Left lobe of liver (tissue), 2 donors: ENCODE results near the gene HOGA1. TPM values are rescaled to one million over a fixed set of nuclear protein-coding genes. Genes with fewer than 3 reads are reported as not detected.
A peak's percentile ranks its signal among the peaks of the same experiment; 100 is the strongest.
"Not testable (repeated sequence)": the region's sequence is repeated elsewhere in the genome, so short reads cannot be mapped to it uniquely, and the experiment has no call there.

Source experiments
- ATAC-seq: fragments of 200-7000 bp; cut with Tn5 transposase; one replicate; pipeline ENCODE4 v1.9.1; 2020; ENCODE audit warnings: mild to moderate bottlenecking, moderate library complexity
- DNase-seq: peaks from one replicate; pipeline ENCODE4 v3.0.0-alpha.2; 2020; ENCODE audit warnings: low spot score
- total RNA-seq: library from RNA; stranded (reverse); gene quantifications from one replicate; pipeline ENCODE4 v1.2.1, GENCODE V29; 2021
- donor health status: DM: no; HTN: no; CAD: no; lungs with moderate emphysema.
- donor health status: DM: no; HTN: yes; CAD: no.

HOGA1 gene
- total RNA-seq, 1 donor from 2014 or later = 66.2 TPM

GRCh38 chr10:97553575-97554031, 30.6 kb upstream of the HOGA1 start:
- ATAC-seq = peak; percentile 99
- peak; percentile 70 for DNase-seq

GRCh38 chr10:97554336-97554735, 29.9 kb upstream of the HOGA1 start:
- not testable (repeated sequence) for ATAC-seq, DNase-seq

GRCh38 chr10:97555541-97555940, 28.6 kb upstream of the HOGA1 start:
- not testable (repeated sequence) for DNase-seq, ATAC-seq

- ATAC-seq (peak; percentile 93), DNase-seq (peak; percentile 80)
Observed at GRCh38 chr10:97560731-97561381, 23.3 kb upstream of the HOGA1 start.

- not testable (repeated sequence) for DNase-seq, ATAC-seq
Observed at GRCh38 chr10:97561386-97562077, 22.7 kb upstream of the HOGA1 start.

- not testable (repeated sequence) for DNase-seq, ATAC-seq
Observed at GRCh38 chr10:97562329-97562728, 21.9 kb upstream of the HOGA1 start.

GRCh38 chr10:97563337-97563736, 20.9 kb upstream of the HOGA1 start:
- DNase-seq = no peak
- no peak for ATAC-seq

- DNase-seq (no peak), ATAC-seq (no peak)
Observed at GRCh38 chr10:97564776-97565175, 19.4 kb upstream of the HOGA1 start.

- no peak for ATAC-seq
- no peak for DNase-seq
Observed at GRCh38 chr10:97566336-97566996, 17.7 kb upstream of the HOGA1 start.

GRCh38 chr10:97567891-97568290, 16.3 kb upstream of the HOGA1 start:
- ATAC-seq = no peak
- no peak for DNase-seq

GRCh38 chr10:97570146-97570788, 13.9 kb upstream of the HOGA1 start:
- DNase-seq = no peak
- ATAC-seq = no peak

- DNase-seq (no peak), ATAC-seq (no peak)
Observed at GRCh38 chr10:97570789-97571471, 13.3 kb upstream of the HOGA1 start.

- no peak for ATAC-seq
- DNase-seq = no peak
Observed at GRCh38 chr10:97571622-97572021, 12.6 kb upstream of the HOGA1 start.

GRCh38 chr10:97572214-97572989, 11.8 kb upstream of the HOGA1 start, which contains the start of gene ANKRD2:
Gene ANKRD2 (plus strand): TSS chr10:97572779. CDS start chr10:97572789, 10 bp downstream.
- ATAC-seq = peak; percentile 88
- DNase-seq = peak; percentile 89

GRCh38 chr10:97573021-97573420, 11.2 kb upstream of the HOGA1 start:
- ATAC-seq (no peak), DNase-seq (no peak)

GRCh38 chr10:97573672-97574071, 10.5 kb upstream of the HOGA1 start:
- ATAC-seq = no peak
- no peak for DNase-seq

GRCh38 chr10:97574374-97575126, 9.6 kb upstream of the HOGA1 start:
- ATAC-seq = peak; percentile 85

GRCh38 chr10:97575127-97575668, 9.0 kb upstream of the HOGA1 start:
- DNase-seq = no peak

More at GRCh38 chr10:97574374-97575126, 9.6 kb upstream of the HOGA1 start:
- DNase-seq = peak; percentile 90

GRCh38 chr10:97576487-97576886, 7.7 kb upstream of the HOGA1 start:
- not testable (repeated sequence) for ATAC-seq, DNase-seq

More at GRCh38 chr10:97575127-97575668, 9.0 kb upstream of the HOGA1 start:
- no peak for ATAC-seq
